HG02610 (cell line): Measurements from ENCODE around the gene EIF1AX.
"Not testable (repeated sequence)": the region's sequence is repeated elsewhere in the genome, so short reads cannot be mapped to it uniquely, and the experiment has no call there.

Experiments used
- ATAC-seq: cut with Tn5 transposase; IDR thresholded peaks from one replicate; pipeline ENCODE4 v1.9.1; 2021; ENCODE audit warnings: mild to moderate bottlenecking, moderate library complexity; ENCODE audit not compliant: unreplicated experiment

Gene EIF1AX

GRCh38 chrX:20141281-20142220 lies at the start of gene EIF1AX:
Gene EIF1AX (minus strand): TSS chrX:20141838. CDS start chrX:20141640, 198 bp downstream.
- ATAC-seq, result peak; percentile 99

- ATAC-seq, result no peak
These were observed 47.5 kb upstream of the EIF1AX start for GRCh38 chrX:20189171-20189570.

GRCh38 chrX:20181598-20182329 lies 40.1 kb upstream of the EIF1AX start:
- ATAC-seq, result peak; percentile 78

- no peak for ATAC-seq
These were observed 35.5 kb upstream of the EIF1AX start for GRCh38 chrX:20177093-20177492.

- no peak for ATAC-seq
These were observed 32.2 kb upstream of the EIF1AX start for GRCh38 chrX:20173856-20174255.

- no peak for ATAC-seq
These were observed 31.7 kb upstream of the EIF1AX start for GRCh38 chrX:20173313-20173712.

- no peak for ATAC-seq
These were observed 30.2 kb upstream of the EIF1AX start for GRCh38 chrX:20171887-20172286.

GRCh38 chrX:20162516-20162915 lies 20.9 kb upstream of the EIF1AX start:
- not testable (repeated sequence) for ATAC-seq

- no peak for ATAC-seq
These were observed 18.3 kb upstream of the EIF1AX start for GRCh38 chrX:20159797-20160385.

- ATAC-seq, result no peak
These were observed 10.1 kb upstream of the EIF1AX start for GRCh38 chrX:20151689-20152088.

GRCh38 chrX:20149326-20149725 lies 7.7 kb upstream of the EIF1AX start:
- no peak for ATAC-seq

- no peak for ATAC-seq
These were observed 5.9 kb upstream of the EIF1AX start for GRCh38 chrX:20147561-20147960.

GRCh38 chrX:20144491-20144890 lies 2.9 kb upstream of the EIF1AX start:
- ATAC-seq, result no peak

GRCh38 chrX:20143561-20143960 lies 1.9 kb upstream of the EIF1AX start:
- no peak for ATAC-seq

GRCh38 chrX:20143111-20143510 lies 1.5 kb upstream of the EIF1AX start:
- ATAC-seq, result no peak

GRCh38 chrX:20140420-20140819 lies 1.2 kb downstream of the EIF1AX start:
- no peak for ATAC-seq

GRCh38 chrX:20139966-20140365 lies 1.7 kb downstream of the EIF1AX start:
- no peak for ATAC-seq

GRCh38 chrX:20135944-20136343 lies 5.7 kb downstream of the EIF1AX start:
- no peak for ATAC-seq

GRCh38 chrX:20132666-20133065 lies 9.0 kb downstream of the EIF1AX start:
- no peak for ATAC-seq

- no peak for ATAC-seq
These were observed 11.3 kb downstream of the EIF1AX start for GRCh38 chrX:20130357-20130756.

- no peak for ATAC-seq
These were observed 12.1 kb downstream of the EIF1AX start for GRCh38 chrX:20129547-20129946.

GRCh38 chrX:20128670-20129069 lies 13.0 kb downstream of the EIF1AX start:
- no peak for ATAC-seq
